GM12878 (cell line): Measurements from ENCODE around the gene IDS. TPM values are rescaled to one million over a fixed set of nuclear protein-coding genes. Genes with fewer than 3 reads are reported as not detected.

Experiments used
- E2F4 ChIP-seq: IDR thresholded peaks from 2 replicates; pipeline ENCODE4 v1.6.1; 2012; ENCODE audit warnings: low read depth, low read length, improper control_type of control experiment
- HDGF ChIP-seq: fragments of 450-650 bp; IDR thresholded peaks from 2 replicates; pipeline ENCODE4 v1.6.1; 2016; ENCODE audit warnings: antibody characterized with exemption
- IKZF2 ChIP-seq, 2 experiments: fragments of 450-650 bp; IDR thresholded peaks; 2 replicates each; pipeline ENCODE4 v1.6.1; 2017; ENCODE audit warnings: mild to moderate bottlenecking in 2 of 2, moderate library complexity in 2 of 2
- JUNB ChIP-seq: IDR thresholded peaks from 2 replicates; pipeline ENCODE4 v1.6.1; 2016; ENCODE audit warnings: antibody characterized with exemption, mild to moderate bottlenecking
- KAT2A ChIP-seq: conservative IDR thresholded peaks from 2 replicates; pipeline ENCODE4 v1.6.1; 2011; ENCODE audit warnings: low read depth, low read length; ENCODE audit not compliant: control insufficient read depth
- MEF2A ChIP-seq: IDR thresholded peaks from 2 replicates; pipeline ENCODE4 v1.6.1; 2011; ENCODE audit warnings: low read depth, mild to moderate bottlenecking, low read length, moderate library complexity; ENCODE audit not compliant: insufficient read depth
- MTA3 ChIP-seq: IDR thresholded peaks from 2 replicates; pipeline ENCODE4 v1.6.1; 2012; ENCODE audit warnings: low read length, inconsistent platforms, borderline replicate concordance
- NR2C2 ChIP-seq: IDR thresholded peaks from 2 replicates; pipeline ENCODE4 v1.6.1; 2011; ENCODE audit warnings: borderline replicate concordance, low read depth; ENCODE audit not compliant: control insufficient read depth, insufficient read length
- ZBTB40 ChIP-seq: fragments of 450-650 bp; IDR thresholded peaks from 2 replicates; pipeline ENCODE4 v1.6.1; 2016; ENCODE audit warnings: mild to moderate bottlenecking, moderate library complexity, borderline replicate concordance
- polyA plus RNA-seq, 11 experiments: library from polyadenylated mRNA; depleted of rRNA in 4 of 11; unstranded in 6 of 11; stranded (reverse) in 5 of 11; fragments of >200 nt; fragmentation: Nextera tagmentation in 4 of 11; fragmentation: Illumina TruSeq in 1 of 11; extraction: Ambion mirVana in 4 of 11; extraction: Trizol in 1 of 11; gene quantifications; 1 replicate in 1 of 11; 2 replicates in 10 of 11; pipeline versions ENCODE4 v1.2.1 to v1.2.3, GENCODE V29; 2011 to 2016; ENCODE audit warnings: inconsistent platforms in 2 of 11, missing spikeins in 2 of 11, low read depth in 1 of 11
- total RNA-seq, 4 experiments: library from RNA; depleted of rRNA in 3 of 4; stranded (reverse); fragments of >200 nt in 3 of 4; fragmentation: Illumina TruSeq in 1 of 4; extraction: Trizol in 1 of 4; gene quantifications; 2 replicates each; pipeline versions ENCODE4 v1.2.1 to v1.2.3, GENCODE V29; 2013 to 2021
- TF ChIP-seq, protein P1 (sequence below): fragments of 450-650 bp; conservative IDR thresholded peaks from 2 replicates; pipeline ENCODE4 v1.6.1; 2017; ENCODE audit warnings: mild to moderate bottlenecking, moderate library complexity

IDS gene
- total and polyA plus RNA-seq, 10 of the 15 experiments (the other 5 are each of a cell fraction or from before 2014, with no cell fraction given), result 6.1 to 79.1 (median 51.7) TPM

GRCh38 chrX:149456476-149457245, 48.4 kb downstream of the IDS start (continued):
- TF ChIP-seq ZBTB40, result no peak
- no peak for TF ChIP-seq JUNB
- TF ChIP-seq IKZF2 (IDR thresholded peaks at IDR 0.05), result no peak
- TF ChIP-seq, protein P1, sequence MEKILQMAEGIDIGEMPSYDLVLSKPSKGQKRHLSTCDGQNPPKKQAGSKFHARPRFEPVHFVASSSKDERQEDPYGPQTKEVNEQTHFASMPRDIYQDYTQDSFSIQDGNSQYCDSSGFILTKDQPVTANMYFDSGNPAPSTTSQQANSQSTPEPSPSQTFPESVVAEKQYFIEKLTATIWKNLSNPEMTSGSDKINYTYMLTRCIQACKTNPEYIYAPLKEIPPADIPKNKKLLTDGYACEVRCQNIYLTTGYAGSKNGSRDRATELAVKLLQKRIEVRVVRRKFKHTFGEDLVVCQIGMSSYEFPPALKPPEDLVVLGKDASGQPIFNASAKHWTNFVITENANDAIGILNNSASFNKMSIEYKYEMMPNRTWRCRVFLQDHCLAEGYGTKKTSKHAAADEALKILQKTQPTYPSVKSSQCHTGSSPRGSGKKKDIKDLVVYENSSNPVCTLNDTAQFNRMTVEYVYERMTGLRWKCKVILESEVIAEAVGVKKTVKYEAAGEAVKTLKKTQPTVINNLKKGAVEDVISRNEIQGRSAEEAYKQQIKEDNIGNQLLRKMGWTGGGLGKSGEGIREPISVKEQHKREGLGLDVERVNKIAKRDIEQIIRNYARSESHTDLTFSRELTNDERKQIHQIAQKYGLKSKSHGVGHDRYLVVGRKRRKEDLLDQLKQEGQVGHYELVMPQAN, result no peak
- no peak for TF ChIP-seq NR2C2
- TF ChIP-seq MEF2A, result no peak
- no peak for TF ChIP-seq KAT2A
- TF ChIP-seq MTA3, result no peak
- TF ChIP-seq E2F4, result no peak
- TF ChIP-seq HDGF, result no peak
